ENCODE measurements around the gene KIAA1328. TPM values are rescaled to one million over a fixed set of nuclear protein-coding genes. Genes with fewer than 3 reads are reported as not detected.

The KIAA1328 gene
- polyA plus RNA-seq, 1 of the 3 experiments (the other 2 are of a cell fraction): 2.6 TPM

DNA sequence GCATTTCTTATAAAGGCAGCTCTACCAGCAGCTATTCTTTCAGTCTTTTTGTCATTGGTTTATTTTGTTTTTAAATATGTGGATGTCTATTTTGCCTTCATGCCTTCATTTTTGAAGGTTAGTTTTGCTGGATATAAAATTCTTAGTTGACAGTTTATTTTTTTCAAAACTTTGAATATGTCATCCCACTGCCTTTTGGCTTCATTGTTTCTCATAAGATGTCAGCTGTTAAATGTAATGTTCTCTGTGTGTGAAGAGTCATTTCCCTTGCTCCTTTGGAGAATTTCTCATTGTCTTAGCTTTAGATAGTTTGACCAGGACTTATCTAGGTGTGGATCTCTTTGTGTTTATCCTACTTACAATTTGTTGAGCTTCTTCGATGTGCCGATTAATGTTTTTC lies 213.5 kb downstream of the KIAA1328 start:
- Histone ChIP-seq H2AFZ (ENCODE audit: low read depth) (no peak overlapping the region), H3K9me2 (no peaks in the 10 kb centered on the region), H3K4me2 (no peak overlapping the region), H4K20me1 (ENCODE audit: insufficient read depth) (no peaks in the 10 kb centered on the region), H3F3A (replicated peaks; ENCODE audit: insufficient read depth) (no peaks in the 10 kb centered on the region), H3K9ac (no peak overlapping the region), H3K4me1 (ENCODE audit: control insufficient read depth in 1 of 2, insufficient read depth in 2 of 2, low read depth in 1 of 2, low read length in 1 of 2) (no peaks in the 10 kb centered on the region), H3K36me3 (replicated peaks in 1 of 2; ENCODE audit: control insufficient read depth in 1 of 2, insufficient read depth in 2 of 2, low read length in 1 of 2) (no peaks in the 10 kb centered on the region), H3K27me3 (ENCODE audit: insufficient read depth) (no peaks in the 10 kb centered on the region), H3K79me2 (ENCODE audit: insufficient read depth) (no peaks in the 10 kb centered on the region), H3K27ac (ENCODE audit: low read depth in 2 of 2, low read length in 1 of 2) (no peak overlapping the region), H3K9me3 (peaks cover 6% of the 10 kb centered on the region; the same call in 1 of the 2 replicates), H3K4me3 (ENCODE audit: low read depth in 2 of 2, low read length in 1 of 2) (no peak overlapping the region)
- WGBS (ENCODE audit: low lambda C conversion rate): 92% methylated on average over 2 of the region's 2 CpGs
- DNase-seq: no peak
- ChIA-PET POLR2A (interaction anchor here (0.7 kb wide), 1 partner anchor 184 kb away, joined by 3 read pairs; no protein-coding TSS in a partner anchor), CTCF (no interaction called here)
- TF ChIP-seq, protein P1, sequence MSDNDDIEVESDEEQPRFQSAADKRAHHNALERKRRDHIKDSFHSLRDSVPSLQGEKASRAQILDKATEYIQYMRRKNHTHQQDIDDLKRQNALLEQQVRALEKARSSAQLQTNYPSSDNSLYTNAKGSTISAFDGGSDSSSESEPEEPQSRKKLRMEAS (IDR thresholded peaks at IDR 0.05; ENCODE audit: low read depth): no peak
- TF ChIP-seq, protein P2, sequence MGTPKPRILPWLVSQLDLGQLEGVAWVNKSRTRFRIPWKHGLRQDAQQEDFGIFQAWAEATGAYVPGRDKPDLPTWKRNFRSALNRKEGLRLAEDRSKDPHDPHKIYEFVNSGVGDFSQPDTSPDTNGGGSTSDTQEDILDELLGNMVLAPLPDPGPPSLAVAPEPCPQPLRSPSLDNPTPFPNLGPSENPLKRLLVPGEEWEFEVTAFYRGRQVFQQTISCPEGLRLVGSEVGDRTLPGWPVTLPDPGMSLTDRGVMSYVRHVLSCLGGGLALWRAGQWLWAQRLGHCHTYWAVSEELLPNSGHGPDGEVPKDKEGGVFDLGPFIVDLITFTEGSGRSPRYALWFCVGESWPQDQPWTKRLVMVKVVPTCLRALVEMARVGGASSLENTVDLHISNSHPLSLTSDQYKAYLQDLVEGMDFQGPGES (IDR thresholded peaks at IDR 0.05; ENCODE audit: low read depth, low read length): no peak
- TF ChIP-seq MEF2A (IDR thresholded peaks at IDR 0.05; ENCODE audit: borderline replicate concordance, low read depth): no peak
- TF ChIP-seq, protein P3, sequence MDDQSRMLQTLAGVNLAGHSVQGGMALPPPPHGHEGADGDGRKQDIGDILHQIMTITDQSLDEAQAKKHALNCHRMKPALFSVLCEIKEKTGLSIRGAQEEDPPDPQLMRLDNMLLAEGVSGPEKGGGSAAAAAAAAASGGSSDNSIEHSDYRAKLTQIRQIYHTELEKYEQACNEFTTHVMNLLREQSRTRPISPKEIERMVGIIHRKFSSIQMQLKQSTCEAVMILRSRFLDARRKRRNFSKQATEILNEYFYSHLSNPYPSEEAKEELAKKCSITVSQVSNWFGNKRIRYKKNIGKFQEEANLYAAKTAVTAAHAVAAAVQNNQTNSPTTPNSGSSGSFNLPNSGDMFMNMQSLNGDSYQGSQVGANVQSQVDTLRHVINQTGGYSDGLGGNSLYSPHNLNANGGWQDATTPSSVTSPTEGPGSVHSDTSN (IDR thresholded peaks at IDR 0.05): no peak
- TF ChIP-seq FOXJ3 (CRISPR knock-in tag; IDR thresholded peaks at IDR 0.05): no peak
- TF ChIP-seq, protein P4, sequence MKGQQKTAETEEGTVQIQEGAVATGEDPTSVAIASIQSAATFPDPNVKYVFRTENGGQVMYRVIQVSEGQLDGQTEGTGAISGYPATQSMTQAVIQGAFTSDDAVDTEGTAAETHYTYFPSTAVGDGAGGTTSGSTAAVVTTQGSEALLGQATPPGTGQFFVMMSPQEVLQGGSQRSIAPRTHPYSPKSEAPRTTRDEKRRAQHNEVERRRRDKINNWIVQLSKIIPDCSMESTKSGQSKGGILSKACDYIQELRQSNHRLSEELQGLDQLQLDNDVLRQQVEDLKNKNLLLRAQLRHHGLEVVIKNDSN (IDR thresholded peaks at IDR 0.05; ENCODE audit: borderline replicate concordance, low read depth): no peak
- TF ChIP-seq NFIC (IDR thresholded peaks at IDR 0.05; ENCODE audit: borderline replicate concordance): no peak

DNA sequence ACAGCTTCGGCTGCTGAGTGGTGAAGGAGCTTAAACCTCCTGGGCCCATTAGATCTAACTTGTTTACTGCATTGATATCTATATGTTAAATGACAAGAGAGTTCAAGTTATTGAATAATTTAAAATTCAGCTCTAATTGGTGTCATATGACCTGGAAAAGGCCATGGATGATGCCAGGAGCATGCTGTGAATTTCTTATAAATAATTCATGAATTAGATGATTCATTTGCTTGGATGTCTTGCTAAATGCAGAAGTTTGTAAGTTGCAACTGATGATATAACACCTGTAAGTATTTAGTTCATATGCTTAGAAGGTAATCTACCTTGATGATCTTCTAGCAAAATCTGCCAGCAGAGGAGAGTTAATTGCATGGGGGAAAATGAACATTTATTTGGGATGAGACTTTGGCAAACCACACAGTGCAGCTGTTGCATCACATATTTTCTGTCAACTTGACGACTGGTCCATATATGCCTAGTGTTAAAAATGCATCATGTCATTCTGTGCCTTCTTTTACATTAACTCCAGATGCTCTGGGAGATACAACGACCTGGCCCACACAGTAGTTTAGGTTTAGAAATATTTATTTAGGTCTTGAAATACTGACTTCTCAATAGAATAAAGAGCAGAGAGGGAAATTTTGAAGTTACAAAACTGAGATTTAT lies 226.3 kb downstream of the KIAA1328 start:
- no peak overlapping the region for H3K4me2 ChIP-seq
- H3K9me2 ChIP-seq: no peaks in the 10 kb centered on the region
- no peaks in the 10 kb centered on the region for H3K79me2 ChIP-seq (ENCODE audit: insufficient read depth)
- H3K36me3 ChIP-seq (replicated peaks in 1 of 2; ENCODE audit: control insufficient read depth in 1 of 2, insufficient read depth in 2 of 2, low read length in 1 of 2): no peaks in the 10 kb centered on the region
- no peak overlapping the region for H3K27ac ChIP-seq (ENCODE audit: low read depth in 2 of 2, low read length in 1 of 2)
- no peaks in the 10 kb centered on the region for H4K20me1 ChIP-seq (ENCODE audit: insufficient read depth)
- no peak overlapping the region for H3K4me3 ChIP-seq (ENCODE audit: low read depth in 2 of 2, low read length in 1 of 2)
- H3K4me1 ChIP-seq (ENCODE audit: control insufficient read depth in 1 of 2, insufficient read depth in 2 of 2, low read depth in 1 of 2, low read length in 1 of 2): no peaks in the 10 kb centered on the region
- WGBS (ENCODE audit: low lambda C conversion rate): 54% methylated on average over 3 of the region's 3 CpGs
- H3K27me3 ChIP-seq (ENCODE audit: insufficient read depth): no peaks in the 10 kb centered on the region
- TF ChIP-seq EP300 (IDR thresholded peaks at IDR 0.05; ENCODE audit: borderline replicate concordance in 1 of 2, low read depth in 1 of 2, low read length in 1 of 2) (no peak), SIN3A (IDR thresholded peaks at IDR 0.05; ENCODE audit: borderline replicate concordance, low read depth, low read length) (no peak)
- no peak overlapping the region for H2AFZ ChIP-seq (ENCODE audit: low read depth)
- no peaks in the 10 kb centered on the region for H3K9me3 ChIP-seq
- DNase-seq: no peak
- H3K9ac ChIP-seq: no peak overlapping the region
- H3F3A ChIP-seq (replicated peaks; ENCODE audit: insufficient read depth): no peaks in the 10 kb centered on the region
- ChIA-PET CTCF (no interaction called here), POLR2A (no interaction called here)

Measured in SK-N-SH (cell line).